GF-D8 (cell line): Measurements from ENCODE around the gene EGFL7.
A peak's percentile ranks its signal among the peaks of the same experiment; 100 is the strongest.

Source experiments
- DNase-seq: peaks from one replicate; lab custom pipeline; 2025; lab: John Stamatoyannopoulos, UW

The EGFL7 gene

DNA sequence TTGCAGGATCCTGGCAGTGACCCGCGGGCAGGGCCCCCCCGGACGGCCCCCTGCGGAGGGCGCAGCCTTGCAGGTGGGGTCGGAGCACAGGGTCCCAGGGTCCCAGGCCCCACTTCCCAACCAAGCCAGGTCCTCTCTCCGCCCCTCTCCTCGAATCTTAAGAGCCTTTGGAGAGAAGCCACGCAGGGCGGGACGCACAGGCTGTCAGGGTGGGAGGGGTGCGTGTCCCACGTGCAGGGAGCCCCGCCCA lies 18.4 kb upstream of the EGFL7 start:
- no peak for DNase-seq

GRCh38 chr9:136644593-136645351 lies 17.9 kb upstream of the EGFL7 start:
- DNase-seq: peak; percentile 53

DNA sequence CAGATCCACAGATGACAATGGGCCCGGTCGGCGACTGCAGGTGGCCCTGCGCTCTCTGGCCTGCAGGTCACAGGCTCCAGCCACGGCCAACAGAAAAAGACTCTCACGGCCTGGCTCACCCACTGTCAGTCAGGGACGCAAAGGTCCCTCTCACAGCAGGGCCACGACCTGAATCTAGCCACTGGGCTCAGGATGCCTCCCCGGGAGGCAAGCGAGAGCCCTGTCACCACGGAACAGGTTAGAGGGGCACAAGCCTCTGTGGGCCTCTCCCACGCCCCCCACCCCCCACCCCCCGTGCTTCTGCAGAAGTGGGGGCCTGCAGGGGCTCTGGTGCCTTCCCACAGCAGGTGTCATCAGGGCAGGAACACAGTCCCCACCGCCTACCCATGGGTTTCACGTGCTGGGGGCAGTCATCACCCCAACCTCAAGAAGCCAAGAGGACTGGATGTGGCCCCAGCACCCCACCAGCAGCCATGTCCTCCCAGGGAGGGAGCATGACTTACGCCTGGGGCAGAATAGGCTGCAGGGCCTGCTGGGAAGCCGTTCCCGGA lies 17.3 kb upstream of the EGFL7 start:
- DNase-seq: peak; percentile 56

DNA sequence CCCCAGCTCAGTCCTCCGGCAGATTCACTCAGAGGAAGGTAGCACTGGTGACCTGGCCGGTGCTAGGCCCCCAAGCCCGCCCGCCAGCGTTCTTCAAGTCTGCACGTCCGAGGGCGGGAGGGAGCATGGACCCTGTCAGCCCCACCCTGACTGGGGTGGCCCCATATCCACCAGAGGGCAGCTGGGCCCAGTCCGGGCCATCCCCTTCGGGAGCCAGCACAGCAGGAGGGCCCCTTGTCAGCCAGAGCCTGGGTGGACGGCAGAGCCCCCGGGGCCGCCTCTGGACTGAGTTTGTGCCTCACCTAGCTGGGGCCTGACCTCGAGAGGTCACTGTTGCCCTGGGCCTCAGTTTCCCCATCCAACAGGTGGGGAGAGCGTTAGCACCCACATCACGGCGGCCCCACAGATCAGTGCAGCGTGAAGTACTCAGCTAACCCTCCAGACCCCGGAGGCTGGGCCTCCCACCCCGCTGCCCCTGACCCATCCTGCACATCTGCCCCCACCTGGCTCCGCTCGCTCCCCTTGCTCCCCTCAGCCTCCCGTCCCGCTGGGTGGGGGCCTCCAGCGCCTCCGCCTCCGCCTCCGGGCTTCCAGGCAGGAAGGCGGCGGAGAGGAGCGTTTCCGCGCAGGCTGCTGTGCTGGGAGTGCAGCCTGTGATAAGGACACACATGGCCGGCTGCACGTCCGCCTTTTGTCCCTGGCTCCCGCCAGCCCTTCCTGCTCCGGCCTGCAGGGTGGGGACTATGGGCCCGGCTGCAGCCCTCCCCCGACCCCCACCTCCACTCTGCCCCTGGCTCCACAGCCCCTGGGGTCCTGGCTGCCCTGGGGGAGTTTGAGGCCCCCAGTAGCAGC lies 16.6 kb upstream of the EGFL7 start:
- DNase-seq: peak; percentile 56

GRCh38 chr9:136646827-136647711 lies 15.6 kb upstream of the EGFL7 start:
- no peak for DNase-seq

GRCh38 chr9:136648751-136649150 lies 14.0 kb upstream of the EGFL7 start:
- peak; percentile 38 for DNase-seq

DNA sequence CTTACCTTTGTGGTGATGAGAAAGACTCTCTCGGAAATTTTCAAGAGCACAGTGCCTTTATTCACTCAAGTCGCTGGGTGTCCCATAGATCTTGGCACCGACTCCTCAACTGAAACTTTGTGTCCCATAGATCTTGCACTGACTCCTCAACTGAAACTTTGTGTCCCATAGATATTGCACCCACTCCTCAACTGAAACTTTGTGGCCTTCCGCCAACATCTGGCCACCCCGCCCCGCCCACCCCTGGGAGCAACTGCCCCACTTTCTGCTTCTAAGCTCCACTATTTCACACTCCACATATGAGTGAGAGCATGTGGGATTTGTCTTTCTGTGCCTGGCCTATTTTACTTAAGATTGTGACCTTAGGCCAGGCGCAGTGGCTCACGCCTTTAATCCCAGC lies 12.7 kb upstream of the EGFL7 start:
- no peak for DNase-seq

GRCh38 chr9:136650648-136651047 lies 12.1 kb upstream of the EGFL7 start:
- peak; percentile 82 for DNase-seq

DNA sequence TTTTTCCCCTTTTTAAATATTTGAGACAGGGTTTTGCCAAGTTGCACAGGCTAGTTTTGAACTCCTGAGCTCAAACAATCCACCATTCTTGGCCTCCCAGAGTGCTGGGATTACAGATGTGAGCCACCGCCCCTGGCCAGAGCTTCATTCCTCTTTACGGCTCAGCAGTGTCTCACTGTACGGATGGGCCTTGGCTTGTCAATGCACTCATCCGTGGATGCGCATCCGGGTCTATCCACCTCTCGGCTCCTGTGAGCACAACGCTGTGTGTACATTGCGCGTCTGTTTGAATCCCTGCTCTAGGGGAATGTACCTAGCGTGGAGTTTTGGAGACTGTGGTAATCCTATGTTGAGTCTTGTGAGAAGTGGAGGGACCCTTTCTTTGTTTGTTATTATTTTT lies 10.9 kb upstream of the EGFL7 start:
- no peak for DNase-seq

DNA sequence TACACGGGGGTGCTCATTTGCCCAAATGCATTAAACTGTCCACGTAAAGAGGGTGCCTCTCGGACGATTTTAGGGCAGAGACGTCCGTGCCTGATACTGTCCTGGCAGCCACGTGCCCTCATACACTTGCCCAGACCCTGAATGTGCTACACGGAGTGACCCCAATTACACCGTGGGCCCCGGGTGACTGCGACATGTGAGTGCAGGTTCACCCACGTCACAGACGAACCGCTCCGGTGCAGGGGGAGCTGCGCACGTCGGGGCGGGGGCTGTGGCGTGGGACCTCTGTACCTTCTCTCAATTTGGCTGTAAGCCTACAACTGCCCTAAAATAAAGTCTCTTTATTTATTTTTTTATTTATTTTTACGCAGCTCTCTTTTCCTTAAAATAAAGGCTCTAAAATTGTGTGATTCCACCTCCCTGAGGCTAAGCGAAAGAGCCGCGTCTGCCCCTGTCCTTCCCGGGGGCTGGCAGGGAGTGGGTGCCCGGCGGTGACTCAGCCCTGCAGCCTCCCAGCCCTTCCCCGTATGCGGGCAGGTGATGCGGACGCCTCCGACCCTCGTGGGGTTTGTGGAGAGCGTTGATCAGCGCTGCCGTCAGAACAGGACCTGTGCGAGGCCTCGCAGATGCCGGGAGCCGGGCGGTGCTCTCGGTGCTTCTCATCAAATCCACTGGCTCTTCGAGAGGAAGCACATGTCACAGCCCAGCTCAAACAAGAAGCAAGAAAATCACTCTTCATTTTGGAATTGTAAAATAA lies 9.2 kb upstream of the EGFL7 start:
- DNase-seq: no peak

DNA sequence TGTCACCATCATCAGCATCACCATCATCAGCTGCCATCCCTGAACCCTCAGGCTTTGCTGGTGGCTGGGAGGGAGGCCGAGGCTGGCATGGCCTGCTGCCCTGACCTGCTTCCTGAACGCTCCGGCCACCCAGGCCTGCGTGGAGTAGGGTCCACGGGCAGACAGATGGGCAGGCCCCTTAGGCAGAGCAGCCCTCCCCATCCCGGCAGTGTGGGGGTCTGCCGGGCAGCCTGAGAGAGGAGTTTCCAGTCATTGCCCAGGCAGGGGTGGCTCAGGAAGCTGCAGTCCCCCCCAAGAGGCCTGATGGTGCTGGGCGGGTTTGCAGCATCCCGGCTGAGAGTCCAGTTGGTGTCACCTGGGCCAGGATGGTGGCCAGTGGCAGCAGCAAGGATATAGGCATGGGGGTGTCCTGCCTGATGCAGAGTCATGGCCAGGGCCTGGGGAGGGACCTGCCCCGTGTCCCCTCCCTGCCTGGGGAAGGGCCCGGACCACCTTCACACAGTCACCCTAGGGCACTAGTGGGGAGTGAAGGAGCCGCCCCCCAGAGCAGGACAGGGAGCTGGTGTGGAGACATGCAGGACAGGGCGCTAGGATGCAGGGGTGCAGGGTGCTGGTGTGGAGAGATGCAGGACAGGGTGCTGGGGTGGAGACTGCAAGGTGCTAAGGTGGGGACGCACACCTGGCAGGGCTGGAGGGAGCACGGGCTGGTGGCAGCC lies 7.7 kb upstream of the EGFL7 start:
- no peak for DNase-seq

- DNase-seq: peak; percentile 27
Measured at GRCh38 chr9:136655536-136656182, 7.1 kb upstream of the EGFL7 start.

GRCh38 chr9:136656183-136656738 lies 6.5 kb upstream of the EGFL7 start:
- no peak for DNase-seq

- peak; percentile 45 for DNase-seq
Measured at GRCh38 chr9:136656795-136657611, 5.7 kb upstream of the EGFL7 start.

GRCh38 chr9:136657974-136658848 lies 4.5 kb upstream of the EGFL7 start:
- no peak for DNase-seq

DNA sequence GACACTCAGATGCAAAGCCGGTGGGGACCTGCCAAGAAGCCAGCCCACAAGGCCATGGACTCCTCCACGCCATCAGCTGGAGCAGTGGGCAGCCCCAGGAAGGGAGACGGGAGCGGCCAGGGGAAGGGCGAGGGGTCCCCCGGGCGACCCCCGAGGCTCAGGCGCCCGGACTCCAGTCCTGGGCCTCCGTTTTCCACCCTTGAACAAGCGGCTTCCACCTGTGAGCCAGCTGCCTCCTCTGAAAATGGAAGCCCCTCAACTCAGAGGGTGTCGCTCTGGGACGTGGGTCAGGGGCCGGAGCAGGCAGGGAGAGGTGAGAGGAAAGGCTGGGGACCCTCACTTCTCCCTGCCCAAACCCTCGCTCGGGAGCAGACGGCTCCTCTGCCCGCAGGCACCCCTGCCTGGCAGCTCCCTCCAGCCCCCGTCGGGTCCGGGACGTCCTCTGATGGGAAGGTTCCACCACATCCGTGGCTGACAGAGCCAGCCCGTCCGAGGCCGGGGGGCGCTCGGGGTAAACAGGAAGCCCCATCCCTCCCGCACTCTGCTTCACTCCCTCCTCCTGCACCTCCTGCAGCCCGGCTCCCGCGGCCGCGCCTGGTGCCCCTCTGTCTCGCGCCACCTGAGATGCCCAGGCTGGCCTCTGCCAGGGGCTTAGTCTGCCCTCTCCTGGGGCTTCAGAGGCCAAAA lies 3.7 kb upstream of the EGFL7 start:
- DNase-seq: no peak
